SK-N-SH (cell line): ENCODE results near the gene UNK.

Experiments used
- CTCF ChIP-seq: fragments of 200-600 bp; sonication (generic); IDR thresholded peaks from 2 replicates; pipeline ENCODE4 v1.6.1; 2017; ENCODE audit warnings: antibody characterized with exemption, mild to moderate bottlenecking, moderate library complexity
- GATA2 ChIP-seq: sonication (generic); formaldehyde crosslinking; IDR thresholded peaks from 2 replicates; pipeline ENCODE4 v1.5.0; 2020; ENCODE audit warnings: mild to moderate bottlenecking, missing genetic modification reagents
- MXI1 ChIP-seq: IDR thresholded peaks from 2 replicates; pipeline ENCODE4 v1.6.1; 2012; ENCODE audit warnings: mild to moderate bottlenecking, low read depth, low read length, improper control_type of control experiment
- NFIC ChIP-seq: IDR thresholded peaks from 2 replicates; pipeline ENCODE4 v1.4.0; 2012; ENCODE audit warnings: borderline replicate concordance
- PBX3 ChIP-seq: IDR thresholded peaks from 2 replicates; pipeline ENCODE4; 2012
- POLR2AphosphoS5 ChIP-seq: IDR thresholded peaks from 2 replicates; pipeline ENCODE4 v1.6.1; 2012; ENCODE audit warnings: low read depth, low read length
- RAD21 ChIP-seq: IDR thresholded peaks from 2 replicates; pipeline ENCODE4 v1.6.1; 2012; ENCODE audit warnings: mild to moderate bottlenecking, low read length
- RCOR1 ChIP-seq: fragments of 150-350 bp; IDR thresholded peaks from 2 replicates; pipeline ENCODE4 v1.6.1; 2017; ENCODE audit warnings: antibody characterized with exemption, low read length
- RFX5 ChIP-seq: IDR thresholded peaks from 2 replicates; pipeline ENCODE4 v1.6.1; 2012; ENCODE audit warnings: mild to moderate bottlenecking, improper control_type of control experiment, low read length
- TAF1 ChIP-seq: IDR thresholded peaks from 2 replicates; pipeline ENCODE4 v1.6.1; 2012; ENCODE audit warnings: low read depth, mild to moderate bottlenecking, low read length, moderate library complexity, borderline replicate concordance
- USF2 ChIP-seq: fragments of 150-350 bp; IDR thresholded peaks from 2 replicates; pipeline ENCODE4 v1.6.1; 2017; ENCODE audit warnings: antibody characterized with exemption, low read length, low read depth, borderline replicate concordance
- YY1 ChIP-seq: IDR thresholded peaks from 2 replicates; pipeline ENCODE4 v1.4.0; 2012; ENCODE audit warnings: low read depth, mild to moderate bottlenecking
- TF ChIP-seq, protein P1 (sequence below): IDR thresholded peaks from 2 replicates; pipeline ENCODE4 v1.6.1; 2012; ENCODE audit warnings: mild to moderate bottlenecking, low read depth, low read length, moderate library complexity
- TF ChIP-seq, protein P2 (sequence below): IDR thresholded peaks from 2 replicates; pipeline ENCODE4 v1.4.0; 2012; ENCODE audit warnings: low read depth

- TF ChIP-seq CTCF (no peak), POLR2AphosphoS5 (no peak), MXI1 (no peak), YY1 (no peak), RFX5 (no peak), TAF1 (no peak), RCOR1 (no peak), NFIC (no peak), USF2 (no peak), PBX3 (no peak), RAD21 (no peak), GATA2 (no peak)
- TF ChIP-seq, protein P1, sequence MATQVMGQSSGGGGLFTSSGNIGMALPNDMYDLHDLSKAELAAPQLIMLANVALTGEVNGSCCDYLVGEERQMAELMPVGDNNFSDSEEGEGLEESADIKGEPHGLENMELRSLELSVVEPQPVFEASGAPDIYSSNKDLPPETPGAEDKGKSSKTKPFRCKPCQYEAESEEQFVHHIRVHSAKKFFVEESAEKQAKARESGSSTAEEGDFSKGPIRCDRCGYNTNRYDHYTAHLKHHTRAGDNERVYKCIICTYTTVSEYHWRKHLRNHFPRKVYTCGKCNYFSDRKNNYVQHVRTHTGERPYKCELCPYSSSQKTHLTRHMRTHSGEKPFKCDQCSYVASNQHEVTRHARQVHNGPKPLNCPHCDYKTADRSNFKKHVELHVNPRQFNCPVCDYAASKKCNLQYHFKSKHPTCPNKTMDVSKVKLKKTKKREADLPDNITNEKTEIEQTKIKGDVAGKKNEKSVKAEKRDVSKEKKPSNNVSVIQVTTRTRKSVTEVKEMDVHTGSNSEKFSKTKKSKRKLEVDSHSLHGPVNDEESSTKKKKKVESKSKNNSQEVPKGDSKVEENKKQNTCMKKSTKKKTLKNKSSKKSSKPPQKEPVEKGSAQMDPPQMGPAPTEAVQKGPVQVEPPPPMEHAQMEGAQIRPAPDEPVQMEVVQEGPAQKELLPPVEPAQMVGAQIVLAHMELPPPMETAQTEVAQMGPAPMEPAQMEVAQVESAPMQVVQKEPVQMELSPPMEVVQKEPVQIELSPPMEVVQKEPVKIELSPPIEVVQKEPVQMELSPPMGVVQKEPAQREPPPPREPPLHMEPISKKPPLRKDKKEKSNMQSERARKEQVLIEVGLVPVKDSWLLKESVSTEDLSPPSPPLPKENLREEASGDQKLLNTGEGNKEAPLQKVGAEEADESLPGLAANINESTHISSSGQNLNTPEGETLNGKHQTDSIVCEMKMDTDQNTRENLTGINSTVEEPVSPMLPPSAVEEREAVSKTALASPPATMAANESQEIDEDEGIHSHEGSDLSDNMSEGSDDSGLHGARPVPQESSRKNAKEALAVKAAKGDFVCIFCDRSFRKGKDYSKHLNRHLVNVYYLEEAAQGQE = no peak
- TF ChIP-seq, protein P2, sequence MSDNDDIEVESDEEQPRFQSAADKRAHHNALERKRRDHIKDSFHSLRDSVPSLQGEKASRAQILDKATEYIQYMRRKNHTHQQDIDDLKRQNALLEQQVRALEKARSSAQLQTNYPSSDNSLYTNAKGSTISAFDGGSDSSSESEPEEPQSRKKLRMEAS = no peak
Observed at GRCh38 chr17:75740631-75741077, 44.0 kb upstream of the UNK start.
